Duodenal mucosa (tissue), 2 donors: Measurements from ENCODE around the gene HTR3D.

Experiments
- H3K27ac ChIP-seq: one replicate; pipeline ENCODE4 v1.7.0; 2013; ENCODE audit warnings: low read depth, low read length
- H3K27me3 ChIP-seq, 2 donors: one replicate each; pipeline ENCODE4 v1.7.0; 2013; ENCODE audit warnings: low read length in 2 of 2, control low read depth in 1 of 2; ENCODE audit not compliant: insufficient read depth in 2 of 2, control insufficient read depth in 1 of 2
- H3K36me3 ChIP-seq, 2 donors: one replicate each; pipeline ENCODE4 v1.7.0; 2013; ENCODE audit warnings: low read length in 2 of 2, control low read depth in 1 of 2; ENCODE audit not compliant: insufficient read depth in 2 of 2, control insufficient read depth in 1 of 2
- H3K4me1 ChIP-seq, 2 donors: one replicate each; pipeline ENCODE4 v1.7.0; 2013; ENCODE audit warnings: low read length in 2 of 2, control low read depth in 1 of 2; ENCODE audit not compliant: insufficient read depth in 2 of 2, control insufficient read depth in 1 of 2
- H3K4me3 ChIP-seq, 2 donors: one replicate each; pipeline ENCODE4 v1.7.0; 2013; ENCODE audit warnings: low read length in 2 of 2, low read depth in 1 of 2
- H3K9ac ChIP-seq, 2 donors: one replicate each; pipeline ENCODE4 v1.7.0; 2013; ENCODE audit warnings: low read length in 2 of 2, low read depth in 1 of 2
- H3K9me3 ChIP-seq, 2 donors: one replicate each; pipeline ENCODE4 v1.7.0; 2013; ENCODE audit warnings: low read length in 2 of 2, control low read depth in 1 of 2; ENCODE audit not compliant: control insufficient read depth in 1 of 2

The HTR3D gene

GRCh38 chr3:184039414-184039813 lies 7.9 kb downstream of the HTR3D start:
- Histone ChIP-seq H3K9me3 (no peaks in the 10 kb centered on the region), H3K4me1 (no peaks in the 10 kb centered on the region), H3K9ac (no peak overlapping the region), H3K4me3 (no peak overlapping the region), H3K36me3 (no peaks in the 10 kb centered on the region), H3K27ac (no peak overlapping the region), H3K27me3 (no peaks in the 10 kb centered on the region)

- no peaks in the 10 kb centered on the region for H3K27me3 ChIP-seq
- no peak overlapping the region for H3K9ac ChIP-seq
- no peaks in the 10 kb centered on the region for H3K9me3 ChIP-seq
- H3K27ac ChIP-seq, result no peak overlapping the region
- no peaks in the 10 kb centered on the region for H3K36me3 ChIP-seq
- no peaks in the 10 kb centered on the region for H3K4me1 ChIP-seq
- H3K4me3 ChIP-seq, result no peak overlapping the region
Observed at GRCh38 chr3:184040010-184040409, 8.5 kb downstream of the HTR3D start.

DNA sequence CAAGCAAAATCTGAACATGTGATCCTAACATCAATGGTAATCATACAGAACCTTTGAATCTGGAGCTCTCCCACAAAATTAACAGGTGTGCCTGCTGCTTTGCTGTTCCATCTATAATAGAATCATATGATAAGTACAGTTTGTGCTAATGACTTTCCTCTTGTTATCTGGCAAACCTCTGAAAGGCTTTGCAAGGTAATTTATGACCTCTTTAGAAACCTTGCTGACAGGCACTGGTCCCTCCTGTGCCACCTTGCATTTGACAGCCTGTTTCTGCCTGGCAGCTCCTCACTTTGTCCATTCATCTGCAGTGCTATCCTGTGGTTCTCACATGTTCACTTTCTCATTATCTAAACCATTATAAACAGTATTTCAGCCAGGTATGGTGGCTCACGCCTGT lies 11.1 kb downstream of the HTR3D start:
- no peaks in the 10 kb centered on the region for H3K27me3 ChIP-seq
- no peak overlapping the region for H3K9ac ChIP-seq
- no peaks in the 10 kb centered on the region for H3K9me3 ChIP-seq
- no peaks in the 10 kb centered on the region for H3K36me3 ChIP-seq
- H3K27ac ChIP-seq, result no peak overlapping the region
- no peaks in the 10 kb centered on the region for H3K4me1 ChIP-seq
- H3K4me3 ChIP-seq, result no peak overlapping the region

DNA sequence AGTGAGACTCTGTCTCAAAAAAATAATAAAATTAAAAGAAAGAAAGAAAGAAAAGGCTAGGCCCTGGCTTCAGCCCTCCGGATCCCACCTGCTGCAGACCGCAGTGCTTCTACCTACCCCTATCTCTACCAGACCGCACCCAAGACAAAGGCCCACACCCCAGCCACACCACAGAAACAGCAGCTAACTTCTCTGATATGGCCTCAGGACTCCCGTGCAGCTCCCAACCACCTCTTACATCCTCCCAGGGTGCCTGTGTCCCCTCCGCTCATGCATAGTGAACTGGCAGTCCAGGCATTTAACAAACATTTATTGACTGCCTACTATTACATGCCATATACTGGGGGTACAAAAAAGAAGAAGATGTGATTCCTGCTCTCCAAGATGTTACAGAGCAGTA lies 14.5 kb downstream of the HTR3D start:
- Histone ChIP-seq H3K27ac (no peak overlapping the region), H3K4me1 (no peaks in the 10 kb centered on the region), H3K9me3 (no peaks in the 10 kb centered on the region), H3K36me3 (no peaks in the 10 kb centered on the region), H3K9ac (no peak overlapping the region), H3K4me3 (no peak overlapping the region), H3K27me3 (no peaks in the 10 kb centered on the region)

DNA sequence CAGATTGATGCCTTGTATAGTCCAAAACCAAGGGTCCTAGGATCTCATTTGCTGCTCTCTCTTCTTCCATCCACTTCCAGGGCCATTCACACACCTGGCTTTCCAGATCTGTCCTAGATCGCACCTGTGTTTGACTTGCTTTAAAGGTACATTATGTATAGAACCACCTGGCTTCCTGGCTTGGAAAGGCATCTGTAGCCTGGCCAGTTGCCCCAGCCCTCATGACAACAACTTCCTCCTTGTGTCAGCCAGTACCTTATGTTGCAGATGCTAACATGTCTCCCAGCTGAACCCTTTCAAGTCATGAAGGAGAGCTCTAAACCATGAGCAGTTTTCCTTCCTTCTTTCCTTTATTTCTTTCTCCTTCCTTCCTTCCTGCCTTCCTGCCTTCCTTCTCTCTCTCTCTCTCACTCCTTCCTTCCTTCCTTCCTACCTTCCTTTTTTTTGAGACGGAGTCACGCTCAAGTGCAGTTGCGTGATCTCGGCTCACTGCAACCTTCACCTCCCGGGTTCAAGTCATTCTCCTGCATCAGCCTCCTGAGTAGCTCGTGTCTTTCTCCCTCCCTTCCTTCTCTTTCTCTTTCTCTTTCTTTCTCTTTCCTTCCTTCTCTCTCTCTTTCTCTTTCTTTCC lies 18.8 kb downstream of the HTR3D start:
- Histone ChIP-seq H3K9me3 (no peaks in the 10 kb centered on the region), H3K4me1 (no peaks in the 10 kb centered on the region), H3K27ac (no peak overlapping the region)

DNA sequence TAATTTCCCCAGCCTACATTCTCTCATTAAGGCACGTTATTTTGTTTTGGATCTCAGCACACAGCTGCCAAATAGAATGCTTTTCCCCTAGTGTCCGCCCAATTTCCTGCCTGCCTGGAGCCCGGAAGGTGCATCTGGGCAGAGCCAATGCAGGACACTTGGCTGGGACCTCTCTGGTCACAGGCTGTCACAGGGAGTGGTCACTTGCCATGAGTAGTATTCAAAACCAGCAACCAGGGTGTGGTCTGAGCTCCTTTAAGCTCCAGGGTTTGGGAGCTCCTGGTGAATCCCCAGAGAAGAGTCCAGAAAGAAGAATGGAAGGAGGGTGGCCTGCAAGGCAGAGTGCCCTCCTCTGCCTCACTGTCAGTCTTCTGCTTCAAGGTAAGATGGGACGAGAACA lies 21.2 kb downstream of the HTR3D start, which contains the start of gene HTR3C:
Gene HTR3C (plus strand): TSS at position 281 of the 400 bp plus-strand sequence. CDS start 34 bp downstream, at position 315.
- Histone ChIP-seq H3K9me3 (no peaks in the 10 kb centered on the region), H3K27me3 (peaks cover 0 to 5% of the 10 kb centered on the region in 2 donors), H3K27ac (no peak within 1 kb of the TSS), H3K36me3 (no peaks in the 10 kb centered on the region), H3K4me3 (no peak within 1 kb of the TSS), H3K9ac (no peak within 1 kb of the TSS), H3K4me1 (no peaks in the 10 kb centered on the region)

More for the DNA sequence above, 18.8 kb downstream of the HTR3D start:
- Histone ChIP-seq H3K27me3 (peaks cover 0 to 5% of the 10 kb centered on the region in 2 donors), H3K9ac (no peak overlapping the region), H3K36me3 (no peaks in the 10 kb centered on the region), H3K4me3 (no peak overlapping the region)

GRCh38 chr3:184058029-184058428 lies 26.5 kb downstream of the HTR3D start:
- Histone ChIP-seq H3K36me3 (no peaks in the 10 kb centered on the region), H3K4me3 (no peak overlapping the region), H3K27ac (no peak overlapping the region), H3K4me1 (no peaks in the 10 kb centered on the region), H3K9me3 (no peaks in the 10 kb centered on the region), H3K27me3 (peaks cover 0 to 5% of the 10 kb centered on the region in 2 donors), H3K9ac (no peak overlapping the region)

GRCh38 chr3:184059424-184059823 lies 27.9 kb downstream of the HTR3D start:
- H3K36me3 ChIP-seq, result no peaks in the 10 kb centered on the region
- H3K9ac ChIP-seq, result no peak overlapping the region
- no peak overlapping the region for H3K27ac ChIP-seq
- H3K27me3 ChIP-seq, result peaks cover 0 to 4% of the 10 kb centered on the region in 2 donors
- no peaks in the 10 kb centered on the region for H3K4me1 ChIP-seq
- H3K9me3 ChIP-seq, result no peaks in the 10 kb centered on the region
- no peak overlapping the region for H3K4me3 ChIP-seq

DNA sequence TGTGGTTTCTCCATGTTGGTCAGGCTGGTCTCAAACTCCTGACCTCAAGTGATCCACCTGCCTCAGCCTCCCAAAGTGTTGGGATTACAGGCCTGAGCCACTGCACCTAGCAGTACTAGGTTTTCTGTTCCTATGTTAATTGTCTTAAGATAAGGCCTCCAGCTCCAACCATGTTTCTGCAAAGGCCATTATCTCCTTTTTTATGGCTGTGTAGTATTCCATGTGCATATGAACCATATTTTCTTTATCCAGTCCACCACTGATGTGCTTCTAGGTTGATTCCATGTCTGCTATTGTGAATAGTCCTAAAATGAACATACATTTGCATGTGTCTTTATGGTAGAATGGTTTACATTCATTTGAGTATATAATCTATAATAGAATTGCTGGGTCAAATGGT lies 31.1 kb downstream of the HTR3D start:
- H3K9ac ChIP-seq, result no peak overlapping the region
- no peak overlapping the region for H3K27ac ChIP-seq
- H3K4me3 ChIP-seq, result no peak overlapping the region
- no peaks in the 10 kb centered on the region for H3K36me3 ChIP-seq
- H3K4me1 ChIP-seq, result no peaks in the 10 kb centered on the region
- no peaks in the 10 kb centered on the region for H3K9me3 ChIP-seq
- H3K27me3 ChIP-seq, result no peaks in the 10 kb centered on the region

GRCh38 chr3:184066211-184066610 lies 34.7 kb downstream of the HTR3D start:
- Histone ChIP-seq H3K36me3 (no peaks in the 10 kb centered on the region), H3K9ac (no peak overlapping the region)

More at GRCh38 chr3:184066211-184066610, 34.7 kb downstream of the HTR3D start:
- H3K27me3 ChIP-seq, result no peaks in the 10 kb centered on the region
- H3K4me1 ChIP-seq, result no peaks in the 10 kb centered on the region
- no peaks in the 10 kb centered on the region for H3K9me3 ChIP-seq
- no peak overlapping the region for H3K27ac ChIP-seq
- no peak overlapping the region for H3K4me3 ChIP-seq
